Stomach (tissue), 4 donors: ENCODE data around the gene CLEC4G.

Source experiments
- POLR2AphosphoS5 ChIP-seq, 3 donors: sonication (generic); formaldehyde crosslinking; IDR thresholded peaks; one replicate each; pipeline ENCODE4 v1.6.1; 2016; ENCODE audit warnings: antibody characterized with exemption in 3 of 3
- TF ChIP-seq, protein P1 (sequence below), 7 experiments: fragments of 450-650 bp in 4 of 7; fragments of 200-600 bp in 3 of 7; sonication (generic) in 3 of 7; IDR thresholded peaks; one replicate each; pipeline ENCODE4 v1.5.1; 2016 to 2019; ENCODE audit warnings: antibody characterized with exemption in 7 of 7, control low read depth in 2 of 7, mild to moderate bottlenecking in 1 of 7

DNA sequence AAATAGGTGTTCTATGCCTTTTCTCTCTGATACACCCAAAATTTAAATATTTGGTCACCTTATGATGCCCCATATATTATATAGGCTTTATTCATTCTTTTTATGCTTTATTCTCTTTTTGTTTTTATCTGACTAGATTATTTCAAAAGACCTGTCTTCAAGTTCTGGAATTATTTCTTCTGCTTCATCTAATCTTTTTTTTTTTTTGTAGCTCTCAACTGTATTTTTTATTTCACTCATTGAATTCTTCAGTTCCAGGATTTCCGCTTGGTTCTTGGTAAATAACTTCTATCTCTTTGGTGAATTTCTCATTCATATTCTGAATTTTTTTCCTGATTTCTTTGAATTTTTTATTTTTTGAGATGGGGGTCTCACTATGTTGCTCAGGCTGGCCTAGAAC is 27.2 kb upstream of the CLEC4G start:
- TF ChIP-seq, protein P1, sequence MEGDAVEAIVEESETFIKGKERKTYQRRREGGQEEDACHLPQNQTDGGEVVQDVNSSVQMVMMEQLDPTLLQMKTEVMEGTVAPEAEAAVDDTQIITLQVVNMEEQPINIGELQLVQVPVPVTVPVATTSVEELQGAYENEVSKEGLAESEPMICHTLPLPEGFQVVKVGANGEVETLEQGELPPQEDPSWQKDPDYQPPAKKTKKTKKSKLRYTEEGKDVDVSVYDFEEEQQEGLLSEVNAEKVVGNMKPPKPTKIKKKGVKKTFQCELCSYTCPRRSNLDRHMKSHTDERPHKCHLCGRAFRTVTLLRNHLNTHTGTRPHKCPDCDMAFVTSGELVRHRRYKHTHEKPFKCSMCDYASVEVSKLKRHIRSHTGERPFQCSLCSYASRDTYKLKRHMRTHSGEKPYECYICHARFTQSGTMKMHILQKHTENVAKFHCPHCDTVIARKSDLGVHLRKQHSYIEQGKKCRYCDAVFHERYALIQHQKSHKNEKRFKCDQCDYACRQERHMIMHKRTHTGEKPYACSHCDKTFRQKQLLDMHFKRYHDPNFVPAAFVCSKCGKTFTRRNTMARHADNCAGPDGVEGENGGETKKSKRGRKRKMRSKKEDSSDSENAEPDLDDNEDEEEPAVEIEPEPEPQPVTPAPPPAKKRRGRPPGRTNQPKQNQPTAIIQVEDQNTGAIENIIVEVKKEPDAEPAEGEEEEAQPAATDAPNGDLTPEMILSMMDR (IDR thresholded peaks at IDR 0.05), result no peak
- no peak for TF ChIP-seq POLR2AphosphoS5 (IDR thresholded peaks at IDR 0.05)
